Astrocyte of the spinal cord (primary cell): ENCODE data around the gene COL4A1.

Experiments
- DNase-seq: peaks from one replicate; pipeline ENCODE4 v3.0.0; 2011; ENCODE audit warnings: low read depth, low spot score
- H3K4me3 ChIP-seq: 2 replicates; pipeline ENCODE4 v1.5.1; 2011; ENCODE audit warnings: low read depth, mild to moderate bottlenecking, low read length, moderate library complexity
- CTCF ChIP-seq: IDR thresholded peaks from 2 replicates; pipeline ENCODE4 v1.5.1; 2012; ENCODE audit warnings: low read depth, mild to moderate bottlenecking, low read length, inconsistent platforms
- in situ Hi-C: cut with HindIII; loops from 2 replicates; pipeline ENCODE4 v1.10.0; 2017; ENCODE audit warnings: low sequenced_read_pairs

COL4A1 gene

GRCh38 chr13:110155072-110155471 lies 151.9 kb downstream of the COL4A1 start:
- TF ChIP-seq CTCF = no peak
- in situ Hi-C loops = no loop called here
- no peak for DNase-seq
- H3K4me3 ChIP-seq = no peak overlapping the region

- DNase-seq = no peak
- in situ Hi-C loops = no loop called here
- no peak overlapping the region for H3K4me3 ChIP-seq
- TF ChIP-seq CTCF = no peak
Observed at GRCh38 chr13:110154410-110154933, 152.5 kb downstream of the COL4A1 start.

- no peak overlapping the region for H3K4me3 ChIP-seq
- in situ Hi-C loops = no loop called here
- DNase-seq = no peak
- TF ChIP-seq CTCF = no peak
Observed at GRCh38 chr13:110152351-110152750, 154.6 kb downstream of the COL4A1 start.

- TF ChIP-seq CTCF = no peak
- in situ Hi-C loops = no loop called here
- no peak for DNase-seq
- no peak overlapping the region for H3K4me3 ChIP-seq
Observed at GRCh38 chr13:110151462-110151861, 155.5 kb downstream of the COL4A1 start.

DNA sequence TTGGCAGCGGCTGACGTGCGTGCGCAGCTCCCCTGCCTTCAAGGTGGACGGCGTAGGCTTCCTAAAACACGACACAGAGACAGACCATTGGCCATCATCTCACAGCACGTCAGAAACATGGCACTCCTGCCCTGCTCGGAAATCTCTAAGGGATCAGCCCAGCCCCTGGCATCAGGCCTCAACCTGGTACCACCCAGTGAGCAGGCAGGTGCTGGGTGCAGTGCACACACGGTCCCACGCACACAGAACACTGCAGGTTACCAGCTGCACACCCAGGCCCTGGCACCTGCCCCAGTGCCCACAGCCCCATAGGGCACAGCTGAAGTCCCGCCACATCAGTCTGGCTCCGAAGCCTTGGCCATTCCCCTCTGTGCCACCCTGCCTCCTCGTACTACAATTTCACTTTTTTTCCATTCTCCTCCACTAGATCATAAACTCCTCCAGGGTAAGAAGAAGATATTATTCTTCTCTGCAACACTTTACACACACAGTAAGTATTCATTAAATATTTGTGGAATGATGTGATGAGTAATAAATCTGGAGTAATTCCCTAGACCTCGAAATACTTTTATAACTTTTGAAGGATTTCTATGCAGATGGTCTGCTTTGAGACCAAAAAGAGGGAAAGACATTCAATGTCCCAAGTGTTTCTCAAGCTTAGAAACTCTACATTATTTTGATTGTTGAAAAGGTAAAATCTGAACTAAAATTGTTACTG lies 156.4 kb downstream of the COL4A1 start:
- in situ Hi-C loops = no loop called here
- DNase-seq = no peak

DNA sequence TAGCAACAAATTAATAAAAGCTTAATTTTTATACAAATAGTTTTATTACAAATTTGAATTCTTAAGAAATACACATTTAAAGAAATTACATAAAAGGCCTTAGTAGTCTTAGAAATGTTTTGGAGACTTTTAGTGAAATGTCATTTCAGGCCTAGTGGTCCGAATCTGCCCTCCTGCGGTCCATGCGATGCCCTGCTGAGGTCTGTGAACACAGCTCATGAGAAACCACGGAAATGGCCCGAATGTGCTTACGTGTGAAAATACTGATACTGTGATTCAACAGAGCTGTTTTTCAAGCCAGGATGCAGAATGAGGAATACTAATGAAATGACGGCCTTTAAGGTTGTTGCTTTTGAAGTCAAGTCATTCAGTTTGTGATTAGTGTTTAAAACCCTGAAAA lies 157.9 kb downstream of the COL4A1 start:
- peak; percentile 80 for DNase-seq
- no peak overlapping the region for H3K4me3 ChIP-seq
- no peak for TF ChIP-seq CTCF
- in situ Hi-C loops = no loop called here

More for the DNA sequence above, 156.4 kb downstream of the COL4A1 start:
- no peak for TF ChIP-seq CTCF
- H3K4me3 ChIP-seq = no peak overlapping the region
